GM21528 (cell line): ENCODE measurements around the gene MPC1.
A peak's percentile ranks its signal among the peaks of the same experiment; 100 is the strongest.

ENCODE experiments used
- ATAC-seq: cut with Tn5 transposase; IDR thresholded peaks from one replicate; pipeline ENCODE4 v1.9.1; 2021; ENCODE audit warnings: mild to moderate bottlenecking, moderate library complexity; ENCODE audit not compliant: unreplicated experiment, low FRiP score

MPC1 gene

DNA sequence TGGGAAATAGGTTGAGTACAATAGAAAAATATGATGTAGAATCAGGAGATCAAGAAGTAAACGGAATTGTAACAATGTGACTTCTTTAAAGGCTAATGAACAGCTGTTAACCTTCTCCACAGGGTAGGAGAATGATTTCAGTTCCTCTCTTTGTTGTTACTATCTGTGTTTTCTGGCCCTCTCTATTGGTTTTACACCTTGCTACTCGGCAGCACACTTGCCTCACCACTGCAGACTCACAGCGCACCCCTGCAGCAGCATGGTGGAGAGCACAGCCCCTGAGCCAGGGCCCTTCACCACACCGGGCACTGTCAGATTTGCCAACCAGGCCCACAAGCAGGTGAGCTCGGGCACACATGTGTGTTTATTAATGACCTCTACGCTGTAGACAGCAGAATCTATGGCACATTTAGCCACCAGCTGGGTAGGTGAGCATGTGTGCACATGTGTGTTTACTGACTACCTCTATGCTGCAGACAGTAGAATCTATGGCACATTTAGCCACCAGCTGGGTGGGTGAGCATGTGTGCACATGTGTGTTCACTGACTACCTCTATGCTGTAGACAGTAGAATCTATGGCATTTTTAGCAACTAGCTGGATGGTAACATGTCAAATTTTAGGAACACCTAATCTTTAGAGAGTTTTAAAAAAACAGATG, 57.2 kb downstream of the MPC1 start:
- ATAC-seq, result peak; percentile 59

- ATAC-seq, result no peak
These were observed 59.3 kb downstream of the MPC1 start for GRCh38 chr6:166323395-166323794.

DNA sequence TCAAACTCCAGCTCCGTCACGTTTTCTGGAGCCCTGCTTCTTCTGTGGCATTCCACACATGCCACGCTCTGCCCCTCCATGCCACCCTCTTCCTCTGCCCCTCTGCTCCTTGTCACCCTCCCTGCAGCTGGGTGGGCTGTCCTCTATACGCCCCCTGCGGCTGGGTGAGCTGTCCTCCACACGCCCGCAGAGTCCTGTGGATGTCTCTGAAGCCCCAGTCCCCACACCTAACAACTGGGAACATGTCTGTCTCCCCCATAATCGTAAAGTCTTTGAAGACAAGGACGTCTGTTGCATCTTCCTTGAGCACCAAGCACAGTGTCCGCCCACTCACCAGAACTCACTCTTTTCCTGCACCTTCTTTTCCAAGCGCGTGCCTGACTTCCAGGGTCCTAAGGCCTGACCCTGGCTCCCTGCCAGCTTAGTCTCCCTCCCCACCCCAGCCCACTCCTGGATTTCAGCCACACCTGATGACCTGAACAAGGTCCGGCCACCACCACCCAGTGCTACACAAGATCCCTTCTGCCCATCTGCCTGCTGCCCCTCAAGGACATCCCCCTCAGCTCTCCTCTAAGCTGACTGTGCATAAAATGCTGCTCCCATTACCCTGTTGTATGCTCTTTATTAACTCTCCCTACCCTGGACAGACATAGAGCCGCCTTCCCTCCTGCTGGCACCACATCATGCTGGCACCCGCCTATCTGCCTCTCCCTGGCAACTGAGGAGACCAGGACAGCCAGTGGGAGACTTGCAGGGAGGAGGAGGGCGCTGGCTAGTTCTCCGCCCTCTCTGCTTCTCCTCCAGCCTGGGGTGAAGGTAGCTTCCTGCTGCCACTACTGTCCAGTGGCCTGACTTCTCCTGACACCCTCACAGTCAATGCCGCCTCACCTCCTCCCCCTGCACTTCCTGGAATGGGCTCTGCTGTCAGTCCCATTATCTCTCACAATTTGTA, 63.8 kb downstream of the MPC1 start:
- ATAC-seq, result no peak

DNA sequence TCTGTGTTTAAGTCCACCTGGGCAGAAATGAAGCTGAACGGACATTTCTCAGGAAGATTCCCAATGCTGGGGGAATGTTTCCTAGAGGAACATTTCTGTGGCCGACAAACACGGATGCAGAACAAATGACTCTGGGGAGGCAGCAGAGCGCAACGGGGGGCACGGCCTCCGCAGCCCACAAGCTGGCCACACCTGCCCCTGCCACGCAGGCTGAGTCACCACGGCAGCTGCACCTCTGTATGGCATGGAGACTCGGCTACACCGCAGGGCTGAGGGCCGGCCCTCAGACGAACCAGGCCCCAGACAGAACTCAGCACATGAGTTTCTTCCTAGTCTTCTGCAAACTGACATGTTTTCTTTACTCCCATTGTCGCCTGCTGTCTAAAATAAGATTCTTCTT, 64.5 kb downstream of the MPC1 start:
- no peak for ATAC-seq

DNA sequence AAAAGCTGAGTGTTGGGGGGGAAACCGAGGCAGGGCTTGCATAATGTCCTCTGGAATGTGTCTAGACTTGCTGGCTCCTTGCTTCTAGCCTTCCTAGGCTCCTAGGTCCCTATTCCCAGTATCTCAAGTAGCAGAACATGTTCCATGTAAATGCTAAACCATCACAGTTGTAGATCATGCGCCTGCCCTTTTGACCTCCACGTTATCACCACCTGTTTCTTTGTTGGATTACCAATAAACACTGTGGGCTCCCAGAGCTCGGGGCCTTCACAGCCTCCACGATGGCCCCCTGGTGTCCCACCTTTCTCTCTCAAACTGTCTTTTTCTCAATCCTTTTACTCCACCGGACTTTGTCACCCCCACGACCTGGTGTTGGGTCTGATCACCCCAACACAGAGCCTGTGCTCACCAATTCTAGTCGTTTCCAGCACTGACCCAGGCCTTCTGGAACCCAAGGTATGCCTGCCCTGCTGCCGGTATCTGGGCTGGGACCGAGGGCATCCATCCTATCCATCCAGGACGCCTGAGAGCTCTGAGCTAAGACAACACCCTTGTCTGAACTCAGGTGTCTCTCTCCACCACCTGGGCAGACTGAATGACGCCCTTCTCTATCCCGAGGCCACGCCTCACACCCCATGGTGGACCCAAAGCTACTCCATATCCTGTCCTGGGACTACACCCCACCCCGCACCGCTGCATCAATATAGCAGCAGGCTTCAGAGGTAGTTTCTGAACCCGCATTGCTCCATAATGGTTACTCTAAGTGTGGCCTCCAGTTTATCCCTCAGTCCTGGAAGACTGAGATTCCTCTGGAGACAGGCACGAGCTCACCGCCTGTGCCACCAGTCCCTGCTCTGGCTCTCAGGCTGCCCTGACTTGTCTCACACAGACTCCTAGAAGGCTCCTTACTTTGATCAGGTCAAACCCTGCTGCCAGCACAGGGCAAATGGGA, 65.2 kb downstream of the MPC1 start:
- no peak for ATAC-seq

DNA sequence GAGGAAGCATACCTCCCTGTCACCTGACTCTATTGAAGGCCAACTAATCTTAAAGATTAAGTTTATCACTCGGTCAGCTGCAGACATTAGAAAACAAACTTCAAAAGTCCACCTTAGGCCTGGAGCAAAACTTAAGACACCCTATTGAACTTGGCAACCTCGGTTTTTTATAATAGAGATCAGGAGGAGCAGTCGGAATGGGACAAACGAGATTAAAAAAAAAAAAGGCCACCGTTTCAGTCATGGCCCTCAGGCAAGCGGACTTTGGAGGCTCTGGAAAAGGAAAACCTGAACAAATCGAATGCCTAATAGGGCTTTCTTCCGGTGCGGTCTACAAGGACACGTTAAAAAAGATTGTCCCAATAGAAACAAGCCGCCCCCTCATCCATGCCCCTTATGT, 67.3 kb downstream of the MPC1 start:
- ATAC-seq, result no peak
